Liver (tissue), 3 donors: ENCODE data around the gene ZNF839.

Source experiments
- ATF3 ChIP-seq: IDR thresholded peaks from 2 replicates; pipeline ENCODE4 v1.6.1; 2016; ENCODE audit warnings: antibody characterized with exemption
- CTCF ChIP-seq: fragments of 150-350 bp; IDR thresholded peaks from 2 replicates; pipeline ENCODE4 v1.5.1; 2017; ENCODE audit warnings: improper control_type of control experiment, low read depth, low read length; ENCODE audit not compliant: missing input control
- EGR1 ChIP-seq, 2 donors: IDR thresholded peaks; 2 replicates each; pipeline ENCODE4 v1.6.1; 2016 to 2018; ENCODE audit warnings: antibody characterized with exemption in 2 of 2, low read depth in 2 of 2
- FOXA1 ChIP-seq: IDR thresholded peaks from 2 replicates; pipeline ENCODE4 v1.6.1; 2016; ENCODE audit warnings: antibody characterized with exemption
- GABPA ChIP-seq, 2 donors: IDR thresholded peaks in 1 of 2; conservative IDR thresholded peaks in 1 of 2; 2 replicates each; pipeline ENCODE4 v1.6.1; 2016; ENCODE audit warnings: antibody characterized with exemption in 2 of 2, mild to moderate bottlenecking in 1 of 2, moderate library complexity in 1 of 2
- HNF4A ChIP-seq, 2 donors: conservative IDR thresholded peaks; 2 replicates each; pipeline ENCODE4 v1.6.1; 2016; ENCODE audit warnings: antibody characterized with exemption in 2 of 2, mild to moderate bottlenecking in 2 of 2
- JUND ChIP-seq, 2 donors: IDR thresholded peaks; 2 replicates each; pipeline ENCODE4 v1.6.1; 2016; ENCODE audit warnings: antibody characterized with exemption in 2 of 2
- MAX ChIP-seq: IDR thresholded peaks from 2 replicates; pipeline ENCODE4 v1.6.1; 2016; ENCODE audit warnings: antibody characterized with exemption
- RAD21 ChIP-seq, 2 donors: IDR thresholded peaks; 2 replicates each; pipeline ENCODE4 v1.6.1; 2016; ENCODE audit warnings: antibody characterized with exemption in 2 of 2, mild to moderate bottlenecking in 2 of 2
- REST ChIP-seq: IDR thresholded peaks from 2 replicates; pipeline ENCODE4 v1.6.1; 2016; ENCODE audit warnings: antibody characterized with exemption, mild to moderate bottlenecking
- SP1 ChIP-seq: IDR thresholded peaks from 2 replicates; pipeline ENCODE4 v1.6.1; 2018; ENCODE audit warnings: antibody characterized with exemption, mild to moderate bottlenecking
- TAF1 ChIP-seq: conservative IDR thresholded peaks from 2 replicates; pipeline ENCODE4 v1.6.1; 2016; ENCODE audit warnings: antibody characterized with exemption, mild to moderate bottlenecking
- YY1 ChIP-seq: IDR thresholded peaks from 2 replicates; pipeline ENCODE4 v1.6.1; 2016; ENCODE audit warnings: antibody characterized with exemption, mild to moderate bottlenecking
- ZBTB33 ChIP-seq: IDR thresholded peaks from 2 replicates; pipeline ENCODE4 v1.6.1; 2016; ENCODE audit warnings: antibody characterized with exemption
- donor health status: healthy.
- donor health status: healthy.

GRCh38 chr14:102326583-102326982 lies 7.0 kb downstream of the ZNF839 start:
- no peak for TF ChIP-seq REST
- no peak for TF ChIP-seq TAF1
- TF ChIP-seq CTCF = no peak
- TF ChIP-seq RAD21 (IDR thresholded peaks at IDR 0.05) = no peak
- TF ChIP-seq JUND (IDR thresholded peaks at IDR 0.05) = no peak
- TF ChIP-seq ZBTB33 = no peak
- TF ChIP-seq EGR1 (IDR thresholded peaks at IDR 0.05; ENCODE audit: low read depth in 2 of 2) = no peak
- no peak for TF ChIP-seq GABPA (IDR thresholded peaks at IDR 0.05 in 1 of 2, conservative IDR thresholded peaks at IDR 0.05 in 1 of 2)
- TF ChIP-seq MAX = no peak
- TF ChIP-seq ATF3 = no peak
- TF ChIP-seq FOXA1 = no peak
- TF ChIP-seq HNF4A (conservative IDR thresholded peaks at IDR 0.05) = no peak
- no peak for TF ChIP-seq YY1
- no peak for TF ChIP-seq SP1
